OCI-LY1 (cell line): ENCODE results near the gene ST7.
"Not testable (repeated sequence)": the region's sequence is repeated elsewhere in the genome, so short reads cannot be mapped to it uniquely, and the experiment has no call there.

ENCODE experiments used
- H2AFZ ChIP-seq: fragments of 200-600 bp; sonication (generic), shearing (Covaris generic); 2 replicates; pipeline ENCODE4 v1.6.0; 2014; ENCODE audit warnings: antibody characterized with exemption, mild to moderate bottlenecking, low read length
- H3F3A ChIP-seq: fragments of 200-600 bp; sonication (generic), shearing (Covaris generic); 2 replicates; pipeline ENCODE4 v1.6.0; 2014; ENCODE audit warnings: mild to moderate bottlenecking, antibody characterized with exemption, low read length, moderate library complexity; ENCODE audit not compliant: insufficient read depth
- H3K27ac ChIP-seq: fragments of 200-600 bp; sonication (generic); 2 replicates; pipeline ENCODE4 v1.5.1; 2014; ENCODE audit warnings: low read length, mixed run types, mild to moderate bottlenecking, low read depth; ENCODE audit not compliant: poor library complexity, severe bottlenecking
- H3K27me3 ChIP-seq: fragments of 200-600 bp; sonication (generic); 2 replicates; pipeline ENCODE4 v1.6.0; 2014; ENCODE audit warnings: antibody characterized with exemption, mild to moderate bottlenecking, low read length, moderate library complexity; ENCODE audit not compliant: insufficient read depth
- H3K36me3 ChIP-seq: fragments of 200-600 bp; sonication (generic); 2 replicates; pipeline ENCODE4 v1.6.1; 2014; ENCODE audit warnings: mild to moderate bottlenecking, antibody characterized with exemption, low read length, moderate library complexity, mixed read lengths; ENCODE audit not compliant: insufficient read depth
- H3K4me1 ChIP-seq: fragments of 200-600 bp; sonication (generic); 2 replicates; pipeline ENCODE4 v1.5.1; 2014; ENCODE audit warnings: mild to moderate bottlenecking, low read length, moderate library complexity; ENCODE audit not compliant: insufficient read depth, severe bottlenecking
- H3K4me2 ChIP-seq: fragments of 200-600 bp; sonication (generic), shearing (Covaris generic); 2 replicates; pipeline ENCODE4 v1.6.1; 2014; ENCODE audit warnings: low read length
- H3K4me3 ChIP-seq: fragments of 200-600 bp; sonication (generic); 2 replicates; pipeline ENCODE4 v1.5.1; 2014; ENCODE audit warnings: low read length, low read depth, mild to moderate bottlenecking, mixed read lengths; ENCODE audit not compliant: poor library complexity, severe bottlenecking
- H3K79me2 ChIP-seq: fragments of 200-600 bp; shearing (Covaris generic); 2 replicates; pipeline ENCODE4 v1.6.1; 2016; ENCODE audit warnings: mixed run types, low read length, mixed read lengths; ENCODE audit not compliant: insufficient read depth
- H3K9ac ChIP-seq: fragments of 200-600 bp; sonication (generic), shearing (Covaris generic); 2 replicates; pipeline ENCODE4 v1.6.1; 2014; ENCODE audit warnings: mild to moderate bottlenecking, low read length, mixed read lengths
- H3K9me2 ChIP-seq: fragments of 200-600 bp; sonication (generic), shearing (Covaris generic); 2 replicates; pipeline ENCODE4 v1.6.1; 2014; ENCODE audit warnings: low read depth, mild to moderate bottlenecking, low read length, mixed read lengths
- H3K9me3 ChIP-seq: fragments of 200-600 bp; shearing (Covaris generic); 2 replicates; pipeline ENCODE4 v1.6.1; 2014; ENCODE audit warnings: low read length, mixed read lengths
- H4K20me1 ChIP-seq: fragments of 200-600 bp; sonication (generic), shearing (Covaris generic); 2 replicates; pipeline ENCODE4 v1.6.0; 2016; ENCODE audit warnings: mild to moderate bottlenecking, low read length; ENCODE audit not compliant: insufficient read depth
- EZH2 ChIP-seq: fragments of 200-600 bp; sonication (generic), shearing (Covaris generic); IDR thresholded peaks from 2 replicates; pipeline ENCODE4 v1.8.0; 2017; ENCODE audit warnings: borderline replicate concordance, mixed run types, mild to moderate bottlenecking, antibody characterized with exemption, low read length, moderate library complexity, mixed read lengths
- TF ChIP-seq, protein P1 (sequence below): fragments of 200-600 bp; sonication (generic), shearing (Covaris generic); IDR thresholded peaks from 2 replicates; pipeline ENCODE4 v1.5.1; 2017; ENCODE audit warnings: mild to moderate bottlenecking, antibody characterized with exemption, low read length, moderate library complexity, mixed read lengths

The ST7 gene

DNA sequence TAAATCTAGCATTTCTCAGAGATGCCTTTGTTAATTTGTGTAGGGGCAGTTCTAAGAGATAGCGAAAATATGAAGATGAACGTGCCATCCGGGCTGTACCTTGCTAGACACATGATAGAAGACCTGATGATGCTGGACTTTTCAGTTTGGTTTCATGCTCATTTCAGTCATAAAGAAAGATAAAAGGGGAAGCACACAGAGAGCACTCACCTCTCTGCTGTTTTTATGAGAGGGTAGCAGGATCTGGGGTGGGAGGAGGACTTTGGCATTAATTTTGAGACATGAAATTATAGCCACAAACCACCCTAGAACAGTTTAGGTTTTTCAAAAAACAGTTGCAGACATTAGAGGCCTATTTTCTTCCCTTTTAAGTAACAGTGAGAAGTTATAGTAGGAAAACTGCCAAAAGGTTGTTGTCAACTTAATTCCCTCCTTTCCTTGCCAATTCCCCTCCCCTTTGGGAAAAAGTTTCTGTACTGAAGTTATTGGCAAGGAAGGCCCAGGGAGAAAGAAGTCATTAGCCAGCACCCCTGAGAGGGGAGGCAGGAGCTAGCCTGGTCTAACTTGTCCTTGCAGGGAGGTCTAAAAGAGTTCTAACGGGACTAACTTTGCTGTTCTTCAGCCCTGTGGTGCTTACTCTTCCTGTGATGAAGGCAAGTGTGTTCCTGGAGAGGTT, 2.6 kb downstream of the ST7 start:
- Histone ChIP-seq H3K4me2 (no peak overlapping the region), H3K4me3 (no peak overlapping the region), H3K79me2 (no peaks in the 10 kb centered on the region), H4K20me1 (no peaks in the 10 kb centered on the region), H3K27me3 (no peaks in the 10 kb centered on the region), H2AFZ (no peak overlapping the region), H3K9ac (no peak overlapping the region), H3K9me3 (no peaks in the 10 kb centered on the region), H3K36me3 (no peaks in the 10 kb centered on the region), H3F3A (no peaks in the 10 kb centered on the region), H3K27ac (no peak overlapping the region), H3K4me1 (peaks cover 16% of the 10 kb centered on the region), H3K9me2 (no peaks in the 10 kb centered on the region)
- TF ChIP-seq, protein P1, sequence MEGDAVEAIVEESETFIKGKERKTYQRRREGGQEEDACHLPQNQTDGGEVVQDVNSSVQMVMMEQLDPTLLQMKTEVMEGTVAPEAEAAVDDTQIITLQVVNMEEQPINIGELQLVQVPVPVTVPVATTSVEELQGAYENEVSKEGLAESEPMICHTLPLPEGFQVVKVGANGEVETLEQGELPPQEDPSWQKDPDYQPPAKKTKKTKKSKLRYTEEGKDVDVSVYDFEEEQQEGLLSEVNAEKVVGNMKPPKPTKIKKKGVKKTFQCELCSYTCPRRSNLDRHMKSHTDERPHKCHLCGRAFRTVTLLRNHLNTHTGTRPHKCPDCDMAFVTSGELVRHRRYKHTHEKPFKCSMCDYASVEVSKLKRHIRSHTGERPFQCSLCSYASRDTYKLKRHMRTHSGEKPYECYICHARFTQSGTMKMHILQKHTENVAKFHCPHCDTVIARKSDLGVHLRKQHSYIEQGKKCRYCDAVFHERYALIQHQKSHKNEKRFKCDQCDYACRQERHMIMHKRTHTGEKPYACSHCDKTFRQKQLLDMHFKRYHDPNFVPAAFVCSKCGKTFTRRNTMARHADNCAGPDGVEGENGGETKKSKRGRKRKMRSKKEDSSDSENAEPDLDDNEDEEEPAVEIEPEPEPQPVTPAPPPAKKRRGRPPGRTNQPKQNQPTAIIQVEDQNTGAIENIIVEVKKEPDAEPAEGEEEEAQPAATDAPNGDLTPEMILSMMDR, result no peak
- no peak for TF ChIP-seq EZH2

DNA sequence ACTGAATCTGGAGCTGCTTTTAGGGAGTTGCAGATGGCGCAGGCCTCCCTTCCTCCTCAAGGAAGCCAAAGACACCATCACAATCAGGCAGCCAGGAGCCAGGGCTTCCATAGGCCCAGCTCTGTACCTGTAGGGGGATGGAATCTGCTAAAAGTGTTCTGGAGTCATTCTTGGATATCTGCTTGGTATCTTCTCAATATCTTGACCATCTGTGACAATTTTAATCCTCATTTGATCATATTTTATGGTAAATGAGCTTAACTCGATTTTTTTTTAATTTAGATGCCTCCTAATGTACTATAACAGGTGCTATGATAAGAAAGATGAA, 3.1 kb downstream of the ST7 start:
- Histone ChIP-seq H3F3A (no peaks in the 10 kb centered on the region), H3K4me1 (peaks cover 16% of the 10 kb centered on the region), H4K20me1 (no peaks in the 10 kb centered on the region), H3K4me2 (no peak overlapping the region), H3K9me2 (no peaks in the 10 kb centered on the region), H3K79me2 (no peaks in the 10 kb centered on the region), H3K9ac (no peak overlapping the region), H3K27ac (no peak overlapping the region), H2AFZ (no peak overlapping the region), H3K9me3 (no peaks in the 10 kb centered on the region), H3K27me3 (no peaks in the 10 kb centered on the region), H3K36me3 (no peaks in the 10 kb centered on the region), H3K4me3 (no peak overlapping the region)
- TF ChIP-seq EZH2, result no peak
- TF ChIP-seq, protein P1, result no peak

DNA sequence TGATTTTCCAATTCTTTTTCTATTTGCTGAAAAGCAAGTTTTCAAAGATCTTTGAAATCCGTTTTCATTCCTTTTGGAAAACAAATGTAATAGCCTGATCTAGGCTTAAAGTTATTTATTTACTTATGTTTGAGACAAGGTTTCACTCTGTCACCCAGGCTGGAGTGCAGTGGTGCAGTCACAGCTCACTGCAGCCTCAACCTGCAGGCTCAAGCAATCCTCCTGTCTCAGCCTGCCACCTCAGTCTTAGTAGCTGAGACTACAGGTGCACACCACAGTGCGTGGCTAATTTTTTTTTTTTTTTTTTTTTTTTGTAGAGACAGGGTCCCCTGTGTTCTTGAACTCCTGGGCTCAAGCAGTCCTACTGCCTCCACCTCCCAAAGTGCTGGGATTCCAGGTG, 4.6 kb downstream of the ST7 start:
- H3K4me1 ChIP-seq, result peaks cover 12% of the 10 kb centered on the region
- no peak overlapping the region for H3K4me2 ChIP-seq
- no peaks in the 10 kb centered on the region for H3K9me3 ChIP-seq
- no peak for TF ChIP-seq EZH2
- TF ChIP-seq, protein P1, result no peak
- no peaks in the 10 kb centered on the region for H3F3A ChIP-seq
- H4K20me1 ChIP-seq, result no peaks in the 10 kb centered on the region
- H3K79me2 ChIP-seq, result no peaks in the 10 kb centered on the region
- no peak overlapping the region for H2AFZ ChIP-seq
- H3K27ac ChIP-seq, result no peak overlapping the region
- H3K9ac ChIP-seq, result no peak overlapping the region
- no peaks in the 10 kb centered on the region for H3K27me3 ChIP-seq
- H3K9me2 ChIP-seq, result no peaks in the 10 kb centered on the region
- H3K36me3 ChIP-seq, result no peaks in the 10 kb centered on the region
- H3K4me3 ChIP-seq, result no peak overlapping the region

DNA sequence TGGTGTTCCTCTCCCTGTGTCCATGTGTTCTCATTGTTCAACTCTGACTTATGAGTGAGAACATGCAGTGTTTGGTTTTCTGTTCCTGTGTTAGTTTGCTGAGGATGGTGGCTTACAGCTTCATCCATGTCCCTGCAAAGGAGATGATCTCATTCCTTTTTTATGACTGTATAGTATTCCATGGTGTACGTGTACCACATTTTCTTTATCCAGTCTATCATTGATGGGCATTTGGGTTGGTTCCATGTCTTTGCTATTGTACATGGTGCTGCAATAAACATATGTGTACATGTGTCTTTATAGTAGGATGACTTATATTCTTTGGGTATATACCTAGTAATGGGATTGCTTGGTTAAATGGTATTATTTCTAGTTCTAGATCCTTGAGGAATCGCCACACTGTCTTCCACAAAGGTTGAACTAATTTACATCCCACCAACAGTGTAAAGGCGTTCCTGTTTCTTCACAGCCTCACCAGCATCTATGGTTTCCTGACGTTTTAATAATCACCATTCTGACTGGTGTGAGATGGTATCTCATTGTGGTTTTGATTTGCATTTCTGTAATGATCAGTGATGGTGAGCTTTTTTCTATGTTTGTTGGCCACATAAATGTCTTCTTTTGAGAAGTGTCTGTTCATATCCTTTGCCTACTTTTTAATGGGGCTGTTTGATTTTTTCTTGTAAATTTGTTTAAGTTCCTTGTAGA, 8.8 kb downstream of the ST7 start:
- not testable (repeated sequence) for H3K79me2 ChIP-seq, H3K4me2 ChIP-seq

More for the DNA sequence above, 8.8 kb downstream of the ST7 start:
- not testable (repeated sequence) for H3K36me3 ChIP-seq, H3F3A ChIP-seq, H2AFZ ChIP-seq, H4K20me1 ChIP-seq, H3K4me3 ChIP-seq, H3K9me2 ChIP-seq, H3K9me3 ChIP-seq, H3K27ac ChIP-seq, H3K4me1 ChIP-seq, H3K9ac ChIP-seq, H3K27me3 ChIP-seq
